HUES64 (cell line): ENCODE data around the gene TEX52.
"Not testable (repeated sequence)": the region's sequence is repeated elsewhere in the genome, so short reads cannot be mapped to it uniquely, and the experiment has no call there.

ENCODE experiments used
- H3K27ac ChIP-seq: 2 replicates; pipeline ENCODE4 v1.7.0; 2013; ENCODE audit warnings: low read depth, low read length, inconsistent platforms
- H3K27me3 ChIP-seq: 2 replicates; pipeline ENCODE4 v1.6.1; 2013; ENCODE audit warnings: mild to moderate bottlenecking, low read length; ENCODE audit not compliant: insufficient read depth
- H3K36me3 ChIP-seq: 2 replicates; pipeline ENCODE4 v1.6.1; 2013; ENCODE audit warnings: mild to moderate bottlenecking, low read length; ENCODE audit not compliant: insufficient read depth
- H3K4me1 ChIP-seq: 2 replicates; pipeline ENCODE4 v1.6.1; 2013; ENCODE audit warnings: mild to moderate bottlenecking, low read length, moderate library complexity; ENCODE audit not compliant: insufficient read depth
- H3K4me3 ChIP-seq: 2 replicates; pipeline ENCODE4 v1.5.1; 2013; ENCODE audit warnings: mild to moderate bottlenecking, low read length, moderate library complexity
- H3K9ac ChIP-seq: 2 replicates; pipeline ENCODE4 v1.6.1; 2013; ENCODE audit warnings: mild to moderate bottlenecking, low read depth, low read length
- H3K9me3 ChIP-seq: 2 replicates; pipeline ENCODE4 v1.6.1; 2013; ENCODE audit warnings: low read depth, low read length; ENCODE audit not compliant: insufficient read depth
- whole genome bisulfite sequencing: fragments of 150-250, 120-280 bp; methylation state at CpG from one replicate; pipeline ENCODE4 v1.1.7; 2013; ENCODE audit warnings: missing lambda C conversion rate; 5-methylcytosine and 5-hydroxymethylcytosine counted together

Gene TEX52

DNA sequence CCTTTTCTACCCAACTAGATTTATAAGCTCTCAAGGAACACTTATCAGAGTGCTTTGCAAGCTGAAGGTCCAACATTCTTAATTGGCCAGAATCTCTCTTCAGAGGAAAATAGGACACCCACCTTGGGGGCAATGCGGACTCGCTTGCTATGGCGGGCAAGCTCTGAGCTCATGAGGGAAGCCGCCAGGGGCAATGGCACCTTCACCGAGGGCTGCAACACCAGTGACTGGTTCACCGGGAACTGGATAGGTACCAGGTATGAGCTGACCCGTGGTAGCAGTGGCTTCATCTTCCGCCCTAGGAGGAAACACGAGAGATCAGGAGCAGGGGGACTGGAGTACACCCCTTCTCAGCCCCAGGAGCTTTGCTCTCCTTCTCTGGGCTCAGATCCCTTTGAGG is 7.4 kb upstream of the TEX52 start:
- WGBS, result 96% methylated on average over 9 of the region's 9 CpGs
- Histone ChIP-seq H3K27me3 (no peaks in the 10 kb centered on the region), H3K4me1 (no peaks in the 10 kb centered on the region), H3K36me3 (peaks cover 91% of the 10 kb centered on the region), H3K9ac (no peak overlapping the region), H3K27ac (no peak overlapping the region), H3K9me3 (no peaks in the 10 kb centered on the region), H3K4me3 (no peak overlapping the region)

DNA sequence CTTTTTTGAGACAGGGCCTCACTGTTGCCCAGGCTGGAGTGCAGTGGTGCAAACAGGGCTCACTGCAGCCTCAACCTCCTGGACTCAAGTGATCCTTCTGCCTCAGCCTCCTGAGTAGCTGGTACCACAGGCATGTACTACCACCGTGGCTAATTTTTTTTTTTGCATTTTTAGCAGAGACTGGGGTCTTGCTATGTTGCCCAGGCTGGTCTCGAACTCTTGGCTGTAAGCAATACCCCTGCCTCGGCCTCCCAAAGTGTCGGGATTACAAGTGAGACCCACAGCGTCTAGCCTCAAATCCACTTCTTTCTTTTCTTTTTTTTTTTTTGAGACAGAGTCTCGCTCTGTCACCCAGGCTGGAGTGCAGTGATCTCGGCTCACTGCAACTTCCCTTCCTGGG is 6.6 kb upstream of the TEX52 start:
- not testable (repeated sequence) for H3K4me3 ChIP-seq, H3K27me3 ChIP-seq, H3K27ac ChIP-seq, H3K9ac ChIP-seq, H3K9me3 ChIP-seq, H3K4me1 ChIP-seq
- WGBS, result 95% methylated on average over 7 of the region's 7 CpGs
- peaks cover 91% of the 10 kb centered on the region for H3K36me3 ChIP-seq

DNA sequence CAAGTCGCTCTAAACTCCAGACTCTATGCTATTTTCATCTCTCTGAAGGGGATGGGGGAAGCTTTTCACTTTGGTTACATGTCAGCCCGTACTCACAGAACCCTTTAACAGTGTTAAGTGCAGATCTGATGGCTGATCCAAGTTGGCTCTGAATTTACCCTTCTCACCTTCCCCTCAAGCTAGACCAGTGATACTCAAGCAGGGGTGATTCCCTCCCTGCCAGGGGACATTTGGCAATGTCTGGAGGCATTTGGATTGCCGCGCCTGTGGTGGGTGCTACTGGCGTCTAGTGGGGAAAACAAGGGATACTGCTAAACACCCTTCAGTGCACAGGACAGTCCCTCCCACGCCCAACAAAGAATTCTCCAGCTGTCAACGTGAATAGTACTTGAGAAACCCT is 6.0 kb upstream of the TEX52 start:
- Histone ChIP-seq H3K36me3 (peaks cover 91% of the 10 kb centered on the region), H3K27ac (no peak overlapping the region), H3K9ac (no peak overlapping the region), H3K27me3 (no peaks in the 10 kb centered on the region), H3K9me3 (no peaks in the 10 kb centered on the region), H3K4me3 (no peak overlapping the region), H3K4me1 (no peaks in the 10 kb centered on the region)
- WGBS, result 96% methylated on average over 6 of the region's 7 CpGs

GRCh38 chr12:2860170-2860569 is 3.3 kb upstream of the TEX52 start:
- no peak overlapping the region for H3K9ac ChIP-seq
- H3K36me3 ChIP-seq, result peaks cover 71% of the 10 kb centered on the region
- H3K27me3 ChIP-seq, result no peaks in the 10 kb centered on the region
- no peaks in the 10 kb centered on the region for H3K4me1 ChIP-seq
- no peaks in the 10 kb centered on the region for H3K9me3 ChIP-seq
- no peak overlapping the region for H3K27ac ChIP-seq
- H3K4me3 ChIP-seq, result no peak overlapping the region

DNA sequence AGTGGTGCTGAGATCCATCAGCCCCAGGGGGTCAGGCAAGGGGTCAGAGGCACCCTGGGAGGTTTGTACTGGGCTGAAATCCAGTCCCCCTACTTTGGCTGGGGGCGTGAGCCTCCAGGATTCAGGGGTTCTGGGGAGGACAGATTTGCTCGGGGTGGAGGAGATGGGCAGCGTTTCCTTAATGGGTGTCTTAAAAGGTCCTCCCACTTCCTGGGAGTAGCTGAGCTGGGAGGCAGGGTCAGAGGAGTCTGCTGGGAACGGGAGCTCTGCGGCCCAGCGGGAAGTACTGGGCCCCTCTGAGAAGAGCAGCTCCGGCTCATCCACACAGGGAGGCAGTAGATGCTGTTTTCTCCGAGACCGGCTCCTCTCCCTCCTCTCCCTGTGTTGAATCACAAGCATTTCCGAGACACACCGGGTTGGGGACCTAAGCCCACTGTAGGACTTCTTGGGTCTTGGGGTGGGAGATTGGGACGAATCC is 2.1 kb upstream of the TEX52 start:
- no peaks in the 10 kb centered on the region for H3K27me3 ChIP-seq
- H3K36me3 ChIP-seq, result peaks cover 59% of the 10 kb centered on the region

DNA sequence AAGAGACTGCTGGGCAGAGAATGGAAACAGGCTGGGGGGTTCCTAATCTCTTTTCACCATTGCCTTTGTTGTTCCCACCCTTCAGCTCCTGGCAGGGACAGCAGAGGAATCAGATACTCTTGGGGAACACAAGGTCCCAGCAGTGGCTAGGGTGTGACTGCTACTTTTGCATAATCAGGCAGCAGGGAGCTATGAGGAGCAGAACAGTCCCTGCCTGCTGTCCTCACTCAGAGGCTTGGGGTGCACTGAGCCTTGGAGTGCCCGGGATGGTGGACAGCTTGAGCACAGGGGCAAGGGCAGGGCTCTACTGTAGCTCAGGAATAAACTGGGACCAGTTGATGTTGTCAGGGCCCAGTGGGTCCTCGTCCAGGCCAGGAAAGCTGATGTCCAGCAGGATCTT is 1.5 kb upstream of the TEX52 start:
- Histone ChIP-seq H3K4me3 (no peak overlapping the region), H3K9me3 (no peaks in the 10 kb centered on the region), H3K9ac (no peak overlapping the region), H3K36me3 (peaks cover 53% of the 10 kb centered on the region), H3K27ac (no peak overlapping the region), H3K27me3 (no peaks in the 10 kb centered on the region), H3K4me1 (no peaks in the 10 kb centered on the region)
- WGBS, result 91% methylated on average over 2 of the region's 2 CpGs

More for the DNA sequence above, 2.1 kb upstream of the TEX52 start:
- 93% methylated on average over 12 of the region's 12 CpGs for WGBS
- no peak overlapping the region for H3K27ac ChIP-seq
- H3K4me3 ChIP-seq, result no peak overlapping the region
- no peaks in the 10 kb centered on the region for H3K9me3 ChIP-seq
- H3K9ac ChIP-seq, result no peak overlapping the region
- no peaks in the 10 kb centered on the region for H3K4me1 ChIP-seq

- Histone ChIP-seq H3K27ac (0 out of 2 replicates have a peak overlapping the region, but pooled peaks have one; percentile 9), H3K9me3 (no peaks in the 10 kb centered on the region), H3K4me3 (no peak overlapping the region), H3K9ac (no peak overlapping the region), H3K4me1 (no peaks in the 10 kb centered on the region), H3K27me3 (no peaks in the 10 kb centered on the region), H3K36me3 (peaks cover 45% of the 10 kb centered on the region)
- 95% methylated on average over 7 of the region's 7 CpGs for WGBS
Measured at GRCh38 chr12:2857576-2857975, 737 bp upstream of the TEX52 start.

DNA sequence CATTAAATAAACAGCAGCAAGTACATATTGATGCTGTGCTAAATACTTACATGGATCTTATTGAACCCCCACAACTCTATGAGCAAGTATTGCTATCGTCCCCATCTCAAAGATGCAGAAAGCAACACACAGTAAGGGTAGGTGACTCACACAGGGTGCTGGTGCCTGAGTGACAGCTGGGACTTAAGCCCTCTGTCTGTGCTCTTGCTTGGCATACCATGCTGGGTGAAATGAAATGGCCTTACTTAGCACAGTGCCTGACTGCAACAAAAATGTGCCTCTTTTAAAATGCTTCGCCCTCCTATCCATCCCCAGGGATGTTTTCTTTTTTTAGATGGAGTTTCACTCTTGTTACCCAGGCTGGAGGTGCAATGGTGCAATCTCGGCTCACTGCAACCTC is 788 bp downstream of the TEX52 start:
- Histone ChIP-seq H3K27me3 (no peaks in the 10 kb centered on the region), H3K9ac (no peak overlapping the region), H3K36me3 (peaks cover 30% of the 10 kb centered on the region), H3K4me1 (no peaks in the 10 kb centered on the region), H3K4me3 (no peak overlapping the region), H3K27ac (no peak overlapping the region), H3K9me3 (no peaks in the 10 kb centered on the region)
- whole genome bisulfite sequencing, result 90% methylated on average over 3 of the region's 3 CpGs

GRCh38 chr12:2855546-2855945 is 1.3 kb downstream of the TEX52 start:
- Histone ChIP-seq H3K27ac (no peak overlapping the region), H3K9ac (no peak overlapping the region), H3K27me3 (no peaks in the 10 kb centered on the region), H3K9me3 (no peaks in the 10 kb centered on the region), H3K36me3 (peaks cover 29% of the 10 kb centered on the region), H3K4me3 (no peak overlapping the region), H3K4me1 (no peaks in the 10 kb centered on the region)
- 91% methylated on average over 7 of the region's 7 CpGs for WGBS

DNA sequence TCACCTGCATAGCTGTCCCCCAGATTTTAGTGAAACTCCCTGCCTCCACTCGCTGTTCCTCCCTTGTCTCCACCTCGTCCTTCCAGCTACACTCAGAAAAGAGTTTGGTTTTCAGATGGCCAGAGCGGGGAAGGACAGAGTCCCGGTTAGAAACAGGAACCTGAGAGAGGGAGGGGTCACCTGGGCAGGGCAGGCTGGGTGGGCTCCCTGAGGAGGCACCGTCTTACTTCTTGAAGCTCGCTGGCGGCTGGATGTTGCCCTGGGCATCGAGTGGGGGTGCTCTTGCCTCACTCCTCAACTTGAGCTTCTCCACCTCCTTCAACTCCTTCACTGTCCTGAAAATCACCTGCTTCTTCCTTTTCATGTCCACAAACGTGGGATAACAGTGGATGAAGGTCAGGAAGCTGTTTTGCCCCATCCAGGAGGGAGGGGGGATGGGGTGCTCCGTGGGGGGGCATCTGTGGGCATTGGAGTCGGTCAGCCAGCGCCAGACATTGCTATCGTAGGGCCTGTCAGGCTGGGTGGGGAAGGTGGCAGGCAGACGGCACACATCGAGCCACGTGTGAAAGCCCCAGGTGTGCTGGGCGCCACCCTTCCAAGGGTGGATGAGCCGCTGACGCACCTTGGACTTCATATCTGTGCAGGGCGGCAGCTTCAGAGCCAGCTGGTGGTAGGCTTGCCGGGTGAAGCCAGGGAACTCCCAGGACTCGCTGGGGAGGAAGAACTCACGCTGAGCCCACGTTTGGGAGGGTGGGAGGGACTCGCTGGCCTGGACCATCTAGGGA is 2.0 kb downstream of the TEX52 start:
- 83% methylated on average over 25 of the region's 25 CpGs for WGBS

DNA sequence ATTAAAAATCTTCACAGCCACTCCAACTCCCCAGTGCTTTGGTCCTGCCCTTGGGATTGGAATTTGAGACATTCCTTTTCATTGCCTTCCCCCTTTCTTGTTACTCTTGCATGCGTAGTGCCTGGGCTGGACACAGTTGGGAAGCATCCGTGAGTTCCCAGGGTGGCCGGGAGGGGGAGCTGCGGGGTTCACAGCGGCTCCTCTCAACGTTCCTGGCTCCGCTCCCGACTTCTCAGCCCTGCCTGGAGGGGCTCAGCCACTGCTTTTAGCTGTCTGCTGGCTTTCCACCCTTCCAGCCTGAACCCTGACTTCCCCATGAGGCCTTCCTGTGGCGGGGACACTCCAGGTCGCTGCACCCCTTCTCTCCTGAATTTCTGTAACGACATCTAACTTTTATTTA is 3.2 kb downstream of the TEX52 start:
- Histone ChIP-seq H3K4me1 (no peaks in the 10 kb centered on the region), H3K27ac (no peak overlapping the region), H3K4me3 (no peak overlapping the region), H3K36me3 (peaks cover 10% of the 10 kb centered on the region), H3K9me3 (no peaks in the 10 kb centered on the region), H3K9ac (no peak overlapping the region), H3K27me3 (no peaks in the 10 kb centered on the region)
- 8% methylated on average over 10 of the region's 11 CpGs for WGBS

More for the DNA sequence above, 2.0 kb downstream of the TEX52 start:
- H3K9me3 ChIP-seq, result no peaks in the 10 kb centered on the region
- H3K27me3 ChIP-seq, result no peaks in the 10 kb centered on the region
- H3K4me3 ChIP-seq, result no peak overlapping the region
- H3K36me3 ChIP-seq, result peaks cover 23% of the 10 kb centered on the region
- H3K4me1 ChIP-seq, result no peaks in the 10 kb centered on the region
- H3K9ac ChIP-seq, result no peak overlapping the region
- H3K27ac ChIP-seq, result no peak overlapping the region

DNA sequence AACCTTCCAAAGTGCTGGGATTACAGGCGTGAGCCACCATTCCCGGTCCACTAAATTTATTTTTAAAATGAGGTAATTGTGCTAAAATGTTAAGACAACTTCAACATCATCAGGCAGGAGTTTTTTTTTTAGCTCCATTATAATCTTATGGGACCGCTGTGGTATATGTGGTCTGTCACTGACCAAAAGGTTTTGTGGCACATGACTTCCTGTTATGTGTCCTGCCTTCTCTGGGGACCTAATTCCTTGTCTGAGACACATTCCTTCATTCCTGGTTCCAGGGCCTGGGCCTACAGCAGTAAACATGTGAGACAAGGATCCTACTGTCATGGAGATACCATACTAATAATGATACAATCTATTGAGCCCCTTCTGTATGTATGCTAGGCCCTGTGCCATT is 4.9 kb downstream of the TEX52 start:
- H3K27me3 ChIP-seq, result no peaks in the 10 kb centered on the region
- H3K4me1 ChIP-seq, result no peaks in the 10 kb centered on the region
- WGBS, result 92% methylated on average over 2 of the region's 3 CpGs
- H3K36me3 ChIP-seq, result no peaks in the 10 kb centered on the region
- no peak overlapping the region for H3K4me3 ChIP-seq
- H3K9ac ChIP-seq, result no peak overlapping the region
- no peak overlapping the region for H3K27ac ChIP-seq
- no peaks in the 10 kb centered on the region for H3K9me3 ChIP-seq
